OCI-LY1 (cell line): ENCODE data around the gene GALNT10.
A peak's percentile ranks its signal among the peaks of the same experiment; 100 is the strongest.

Source experiments
- H2AFZ ChIP-seq: fragments of 200-600 bp; sonication (generic), shearing (Covaris generic); 2 replicates; pipeline ENCODE4 v1.6.0; 2014; ENCODE audit warnings: antibody characterized with exemption, mild to moderate bottlenecking, low read length
- H3F3A ChIP-seq: fragments of 200-600 bp; sonication (generic), shearing (Covaris generic); 2 replicates; pipeline ENCODE4 v1.6.0; 2014; ENCODE audit warnings: mild to moderate bottlenecking, antibody characterized with exemption, low read length, moderate library complexity; ENCODE audit not compliant: insufficient read depth
- H3K27ac ChIP-seq: fragments of 200-600 bp; sonication (generic); 2 replicates; pipeline ENCODE4 v1.5.1; 2014; ENCODE audit warnings: low read length, mixed run types, mild to moderate bottlenecking, low read depth; ENCODE audit not compliant: poor library complexity, severe bottlenecking
- H3K27me3 ChIP-seq: fragments of 200-600 bp; sonication (generic); 2 replicates; pipeline ENCODE4 v1.6.0; 2014; ENCODE audit warnings: antibody characterized with exemption, mild to moderate bottlenecking, low read length, moderate library complexity; ENCODE audit not compliant: insufficient read depth
- H3K36me3 ChIP-seq: fragments of 200-600 bp; sonication (generic); 2 replicates; pipeline ENCODE4 v1.6.1; 2014; ENCODE audit warnings: mild to moderate bottlenecking, antibody characterized with exemption, low read length, moderate library complexity, mixed read lengths; ENCODE audit not compliant: insufficient read depth
- H3K4me1 ChIP-seq: fragments of 200-600 bp; sonication (generic); 2 replicates; pipeline ENCODE4 v1.5.1; 2014; ENCODE audit warnings: mild to moderate bottlenecking, low read length, moderate library complexity; ENCODE audit not compliant: insufficient read depth, severe bottlenecking
- H3K4me2 ChIP-seq: fragments of 200-600 bp; sonication (generic), shearing (Covaris generic); 2 replicates; pipeline ENCODE4 v1.6.1; 2014; ENCODE audit warnings: low read length
- H3K4me3 ChIP-seq: fragments of 200-600 bp; sonication (generic); 2 replicates; pipeline ENCODE4 v1.5.1; 2014; ENCODE audit warnings: low read length, low read depth, mild to moderate bottlenecking, mixed read lengths; ENCODE audit not compliant: poor library complexity, severe bottlenecking
- H3K79me2 ChIP-seq: fragments of 200-600 bp; shearing (Covaris generic); 2 replicates; pipeline ENCODE4 v1.6.1; 2016; ENCODE audit warnings: mixed run types, low read length, mixed read lengths; ENCODE audit not compliant: insufficient read depth
- H3K9ac ChIP-seq: fragments of 200-600 bp; sonication (generic), shearing (Covaris generic); 2 replicates; pipeline ENCODE4 v1.6.1; 2014; ENCODE audit warnings: mild to moderate bottlenecking, low read length, mixed read lengths
- H3K9me2 ChIP-seq: fragments of 200-600 bp; sonication (generic), shearing (Covaris generic); 2 replicates; pipeline ENCODE4 v1.6.1; 2014; ENCODE audit warnings: low read depth, mild to moderate bottlenecking, low read length, mixed read lengths
- H3K9me3 ChIP-seq: fragments of 200-600 bp; shearing (Covaris generic); 2 replicates; pipeline ENCODE4 v1.6.1; 2014; ENCODE audit warnings: low read length, mixed read lengths
- H4K20me1 ChIP-seq: fragments of 200-600 bp; sonication (generic), shearing (Covaris generic); 2 replicates; pipeline ENCODE4 v1.6.0; 2016; ENCODE audit warnings: mild to moderate bottlenecking, low read length; ENCODE audit not compliant: insufficient read depth
- CTCF ChIP-seq: fragments of 200-600 bp; sonication (generic), shearing (Covaris generic); IDR thresholded peaks from 2 replicates; pipeline ENCODE4 v1.5.1; 2017; ENCODE audit warnings: mild to moderate bottlenecking, antibody characterized with exemption, low read length, moderate library complexity, mixed read lengths
- EZH2 ChIP-seq: fragments of 200-600 bp; sonication (generic), shearing (Covaris generic); IDR thresholded peaks from 2 replicates; pipeline ENCODE4 v1.8.0; 2017; ENCODE audit warnings: borderline replicate concordance, mixed run types, mild to moderate bottlenecking, antibody characterized with exemption, low read length, moderate library complexity, mixed read lengths

Gene GALNT10

GRCh38 chr5:154466147-154466546, 275.6 kb downstream of the GALNT10 start:
- Histone ChIP-seq H3K4me1 (no peaks in the 10 kb centered on the region), H3K36me3 (no peaks in the 10 kb centered on the region), H3K27ac (no peak overlapping the region), H2AFZ (no peak overlapping the region), H3K9me3 (no peaks in the 10 kb centered on the region), H3K4me3 (no peak overlapping the region), H3F3A (no peaks in the 10 kb centered on the region), H3K27me3 (no peaks in the 10 kb centered on the region), H3K4me2 (no peak overlapping the region), H3K9me2 (no peaks in the 10 kb centered on the region), H3K79me2 (no peaks in the 10 kb centered on the region), H3K9ac (no peak overlapping the region), H4K20me1 (no peaks in the 10 kb centered on the region)
- TF ChIP-seq EZH2 (no peak), CTCF (no peak)

GRCh38 chr5:154466671-154467070, 276.1 kb downstream of the GALNT10 start:
- H3K9me3 ChIP-seq: no peaks in the 10 kb centered on the region
- no peaks in the 10 kb centered on the region for H3K36me3 ChIP-seq
- no peak overlapping the region for H3K4me2 ChIP-seq
- H2AFZ ChIP-seq: no peak overlapping the region
- H4K20me1 ChIP-seq: no peaks in the 10 kb centered on the region
- no peaks in the 10 kb centered on the region for H3F3A ChIP-seq
- TF ChIP-seq EZH2: no peak
- no peak for TF ChIP-seq CTCF
- no peak overlapping the region for H3K9ac ChIP-seq
- no peaks in the 10 kb centered on the region for H3K9me2 ChIP-seq
- no peaks in the 10 kb centered on the region for H3K27me3 ChIP-seq
- no peak overlapping the region for H3K4me3 ChIP-seq
- H3K27ac ChIP-seq: no peak overlapping the region
- H3K79me2 ChIP-seq: no peaks in the 10 kb centered on the region
- no peaks in the 10 kb centered on the region for H3K4me1 ChIP-seq

- no peaks in the 10 kb centered on the region for H3K9me2 ChIP-seq
- H4K20me1 ChIP-seq: no peaks in the 10 kb centered on the region
- no peak overlapping the region for H3K4me2 ChIP-seq
- no peaks in the 10 kb centered on the region for H3K36me3 ChIP-seq
- no peaks in the 10 kb centered on the region for H3K9me3 ChIP-seq
- H3K79me2 ChIP-seq: no peaks in the 10 kb centered on the region
- TF ChIP-seq EZH2: no peak
- TF ChIP-seq CTCF: peak; percentile 91
- H3F3A ChIP-seq: no peaks in the 10 kb centered on the region
- no peak overlapping the region for H3K4me3 ChIP-seq
- no peaks in the 10 kb centered on the region for H3K27me3 ChIP-seq
- H3K9ac ChIP-seq: no peak overlapping the region
- no peaks in the 10 kb centered on the region for H3K4me1 ChIP-seq
- H3K27ac ChIP-seq: no peak overlapping the region
- H2AFZ ChIP-seq: no peak overlapping the region
These were observed 277.3 kb downstream of the GALNT10 start for GRCh38 chr5:154467655-154468354.
